Cardiac muscle cell (in vitro differentiated cells and primary cell): ENCODE data around the gene NHSL1. TPM values are rescaled to one million over a fixed set of nuclear protein-coding genes. Genes with fewer than 3 reads are reported as not detected.

Source experiments
- DNase-seq, 2 donors: peaks; one replicate each; pipeline versions ENCODE4 v3.0.0 to v3.0.0-alpha.2; 2010 to 2017; ENCODE audit warnings: low read depth in 1 of 2, low spot score in 1 of 2
- H3K27ac ChIP-seq: fragments of 200-600 bp; sonication (generic); 2 replicates; pipeline ENCODE4 v1.5.1; 2016
- H3K27me3 ChIP-seq: fragments of 200-600 bp; sonication (generic); 2 replicates; pipeline ENCODE4 v1.6.0; 2016; ENCODE audit warnings: control low read depth
- H3K36me3 ChIP-seq: fragments of 200-600 bp; sonication (generic); 2 replicates; pipeline ENCODE4 v1.5.1; 2016; ENCODE audit warnings: control low read depth
- H3K4me1 ChIP-seq: fragments of 200-600 bp; sonication (generic); 2 replicates; pipeline ENCODE4 v1.8.1; 2017; ENCODE audit warnings: low read depth, mild to moderate bottlenecking, mixed run types
- H3K4me3 ChIP-seq: fragments of 200-600 bp; sonication (generic); 2 replicates; pipeline ENCODE4 v1.5.1; 2016; ENCODE audit warnings: mild to moderate bottlenecking
- H3K9me3 ChIP-seq: fragments of 200-600 bp; sonication (generic); 2 replicates; pipeline ENCODE4 v1.5.1; 2017; ENCODE audit warnings: low read depth, mild to moderate bottlenecking, control low read depth
- polyA plus RNA-seq: library from polyadenylated mRNA; unstranded; fragments of >200 nt; fragmentation: Nextera tagmentation; extraction: Ambion mirVana; gene quantifications from 2 replicates; pipeline ENCODE4 v1.2.1, GENCODE V29; 2016
- total RNA-seq: library from RNA; depleted of rRNA; stranded (reverse); fragments of >200 nt; gene quantifications from 2 replicates; pipeline ENCODE4 v1.2.3, GENCODE V29; 2016
- TF ChIP-seq, protein P1 (sequence below): IDR thresholded peaks from 2 replicates; pipeline ENCODE4 v1.5.1; 2012; ENCODE audit warnings: low read depth, mild to moderate bottlenecking, low read length

NHSL1 gene
- total and polyA plus RNA-seq, 2 experiments from 2014 or later: 6.0 to 11.3 TPM

DNA sequence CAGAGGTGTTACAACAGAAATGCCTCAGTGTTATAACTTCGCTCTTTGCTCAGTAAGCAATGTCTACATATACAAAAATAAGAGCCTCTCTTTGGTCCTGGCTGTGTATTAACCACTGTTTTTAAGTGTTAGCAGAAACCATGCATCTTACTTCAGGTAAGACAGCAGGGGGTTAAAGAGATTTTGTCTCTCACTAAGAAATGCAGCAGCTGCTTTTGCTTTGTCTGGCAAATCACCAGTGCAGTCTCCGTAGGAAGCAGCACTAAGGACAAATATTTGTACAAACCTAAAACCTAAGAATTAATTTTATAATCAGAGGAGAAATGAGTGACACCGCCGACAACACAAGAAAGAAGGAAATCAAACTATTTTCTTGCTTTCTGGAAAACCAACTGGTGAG is 120.8 kb downstream of the NHSL1 start:
- TF ChIP-seq, protein P1, sequence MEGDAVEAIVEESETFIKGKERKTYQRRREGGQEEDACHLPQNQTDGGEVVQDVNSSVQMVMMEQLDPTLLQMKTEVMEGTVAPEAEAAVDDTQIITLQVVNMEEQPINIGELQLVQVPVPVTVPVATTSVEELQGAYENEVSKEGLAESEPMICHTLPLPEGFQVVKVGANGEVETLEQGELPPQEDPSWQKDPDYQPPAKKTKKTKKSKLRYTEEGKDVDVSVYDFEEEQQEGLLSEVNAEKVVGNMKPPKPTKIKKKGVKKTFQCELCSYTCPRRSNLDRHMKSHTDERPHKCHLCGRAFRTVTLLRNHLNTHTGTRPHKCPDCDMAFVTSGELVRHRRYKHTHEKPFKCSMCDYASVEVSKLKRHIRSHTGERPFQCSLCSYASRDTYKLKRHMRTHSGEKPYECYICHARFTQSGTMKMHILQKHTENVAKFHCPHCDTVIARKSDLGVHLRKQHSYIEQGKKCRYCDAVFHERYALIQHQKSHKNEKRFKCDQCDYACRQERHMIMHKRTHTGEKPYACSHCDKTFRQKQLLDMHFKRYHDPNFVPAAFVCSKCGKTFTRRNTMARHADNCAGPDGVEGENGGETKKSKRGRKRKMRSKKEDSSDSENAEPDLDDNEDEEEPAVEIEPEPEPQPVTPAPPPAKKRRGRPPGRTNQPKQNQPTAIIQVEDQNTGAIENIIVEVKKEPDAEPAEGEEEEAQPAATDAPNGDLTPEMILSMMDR: no peak
- no peak for DNase-seq
- no peak overlapping the region for H3K27ac ChIP-seq

DNA sequence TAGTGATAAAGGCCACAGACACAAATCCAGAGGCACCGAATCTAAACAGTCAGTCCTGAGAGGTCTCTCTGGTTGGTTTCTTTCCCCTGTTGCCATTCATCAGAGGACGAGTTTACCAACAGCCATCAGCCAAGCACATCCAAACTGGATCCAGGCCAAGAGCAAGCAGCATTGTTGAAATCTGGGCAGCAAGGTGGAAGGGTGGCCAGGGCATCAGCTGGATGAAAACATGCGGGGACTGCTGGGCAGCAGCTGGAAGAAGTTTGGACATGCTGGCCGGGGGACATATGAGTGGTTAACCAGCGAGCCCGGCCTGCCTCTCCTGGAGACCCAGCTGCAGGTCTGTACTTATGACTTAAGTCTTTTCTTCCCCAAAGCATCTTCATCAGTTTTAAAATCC is 121.5 kb downstream of the NHSL1 start, which contains the start of gene SMIM28:
TSS of gene SMIM28 (plus strand) at position 62 of the 400 bp plus-strand sequence. CDS start at position 230, 168 bp downstream.
- Histone ChIP-seq H3K36me3 (no peaks in the 10 kb centered on the region), H3K27me3 (no peaks in the 10 kb centered on the region), H3K27ac (no peak within 1 kb of the TSS), H3K4me1 (peaks cover 8% of the 10 kb centered on the region), H3K9me3 (no peaks in the 10 kb centered on the region), H3K4me3 (no peak within 1 kb of the TSS)
- TF ChIP-seq, protein P1: no peak
- no peak for DNase-seq

More for the DNA sequence above, 120.8 kb downstream of the NHSL1 start:
- Histone ChIP-seq H3K27me3 (no peaks in the 10 kb centered on the region), H3K9me3 (no peaks in the 10 kb centered on the region), H3K36me3 (no peaks in the 10 kb centered on the region), H3K4me1 (peaks cover 8% of the 10 kb centered on the region), H3K4me3 (no peak overlapping the region)

DNA sequence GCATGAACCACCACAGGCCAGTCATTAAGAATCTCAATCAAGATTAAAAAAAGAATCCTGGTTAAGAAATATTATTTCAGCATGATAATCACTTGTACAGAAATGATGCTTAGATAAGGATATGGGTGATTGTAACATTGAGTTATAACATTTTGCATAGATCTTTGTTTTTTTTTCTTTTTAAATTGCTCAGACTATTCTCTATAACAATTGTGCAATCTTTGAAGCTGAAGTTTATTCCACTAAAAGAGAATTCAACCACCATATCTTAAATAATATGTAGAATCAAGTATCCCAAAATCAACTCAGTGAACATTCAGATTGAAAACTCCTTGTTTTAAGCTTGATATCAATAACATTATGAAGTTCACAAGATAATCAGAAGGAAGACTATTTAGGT is 122.3 kb downstream of the NHSL1 start:
- TF ChIP-seq, protein P1: no peak
- Histone ChIP-seq H3K27me3 (no peaks in the 10 kb centered on the region), H3K4me3 (no peak overlapping the region), H3K9me3 (no peaks in the 10 kb centered on the region), H3K4me1 (peaks cover 15% of the 10 kb centered on the region), H3K36me3 (no peaks in the 10 kb centered on the region), H3K27ac (no peak overlapping the region)
- DNase-seq: no peak

DNA sequence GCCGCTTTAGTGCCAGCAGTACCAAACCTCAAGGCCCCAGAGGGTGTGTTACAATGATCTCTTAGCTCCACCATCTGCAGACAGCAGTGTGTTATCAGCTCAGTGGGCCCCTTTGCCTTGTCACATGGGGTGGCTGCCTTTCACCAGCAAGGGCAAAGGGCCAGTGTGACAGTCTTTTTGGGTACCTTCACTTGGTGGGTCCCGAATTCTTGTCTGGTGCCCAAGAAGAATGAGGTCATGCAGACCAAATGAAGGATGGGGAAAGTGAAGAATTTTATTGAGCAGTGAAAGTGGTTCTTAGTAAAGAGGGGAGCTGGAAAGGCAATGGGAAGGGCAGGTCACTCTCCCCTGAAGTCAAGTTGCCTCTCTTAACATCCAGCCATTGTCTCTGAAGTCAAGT is 124.5 kb downstream of the NHSL1 start:
- Histone ChIP-seq H3K36me3 (no peaks in the 10 kb centered on the region), H3K27me3 (no peaks in the 10 kb centered on the region), H3K4me1 (peaks cover 29% of the 10 kb centered on the region), H3K9me3 (no peaks in the 10 kb centered on the region), H3K4me3 (no peak overlapping the region), H3K27ac (no peak overlapping the region)
- TF ChIP-seq, protein P1: no peak
- no peak for DNase-seq

DNA sequence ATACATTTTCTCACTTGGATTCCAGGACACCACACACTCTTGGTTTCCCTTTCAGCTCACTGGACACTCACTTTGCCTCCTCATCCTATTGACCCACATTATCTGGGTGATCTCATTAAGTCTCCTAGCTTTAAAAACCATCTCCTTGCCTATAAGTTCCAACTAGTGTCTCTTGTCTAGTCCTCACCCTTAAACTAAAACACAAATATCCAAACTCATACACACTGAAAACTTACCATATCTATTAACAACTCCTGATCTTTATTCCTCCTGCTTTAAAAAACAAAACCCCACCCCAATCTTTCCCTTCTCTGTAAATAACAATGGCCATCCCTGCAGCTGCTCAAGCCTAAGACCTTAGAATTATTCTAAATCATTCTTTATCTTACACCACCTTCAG is 125.1 kb downstream of the NHSL1 start:
- Histone ChIP-seq H3K4me1 (peaks cover 29% of the 10 kb centered on the region), H3K4me3 (no peak overlapping the region), H3K9me3 (no peaks in the 10 kb centered on the region), H3K27ac (no peak overlapping the region), H3K27me3 (no peaks in the 10 kb centered on the region), H3K36me3 (no peaks in the 10 kb centered on the region)
- no peak for DNase-seq
- TF ChIP-seq, protein P1: no peak
